NCI-H2171 (cell line): ENCODE measurements around the gene SLC16A12.
A peak's percentile ranks its signal among the peaks of the same experiment; 100 is the strongest.

Experiments used
- DNase-seq: peaks from one replicate; lab custom pipeline; 2025; lab: John Stamatoyannopoulos, UW

The SLC16A12 gene

DNA sequence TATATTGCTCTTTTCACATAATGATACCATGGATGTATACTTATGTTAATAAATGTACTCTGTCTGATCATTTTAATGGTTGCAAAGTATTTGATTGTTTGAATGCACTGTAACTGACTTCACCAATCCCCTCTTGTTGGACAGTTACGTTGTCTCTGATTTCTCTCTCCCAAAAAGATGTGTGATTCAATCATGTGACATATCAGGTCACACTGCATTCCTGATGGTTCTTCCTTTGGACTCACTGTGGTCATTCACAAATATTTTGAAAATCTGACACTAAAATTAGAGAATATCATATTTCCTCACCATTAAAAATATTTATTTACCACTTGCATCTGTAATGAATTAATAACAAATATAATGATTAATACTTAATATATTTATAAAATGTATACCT is 22.2 kb downstream of the SLC16A12 start:
- no peak for DNase-seq

DNA sequence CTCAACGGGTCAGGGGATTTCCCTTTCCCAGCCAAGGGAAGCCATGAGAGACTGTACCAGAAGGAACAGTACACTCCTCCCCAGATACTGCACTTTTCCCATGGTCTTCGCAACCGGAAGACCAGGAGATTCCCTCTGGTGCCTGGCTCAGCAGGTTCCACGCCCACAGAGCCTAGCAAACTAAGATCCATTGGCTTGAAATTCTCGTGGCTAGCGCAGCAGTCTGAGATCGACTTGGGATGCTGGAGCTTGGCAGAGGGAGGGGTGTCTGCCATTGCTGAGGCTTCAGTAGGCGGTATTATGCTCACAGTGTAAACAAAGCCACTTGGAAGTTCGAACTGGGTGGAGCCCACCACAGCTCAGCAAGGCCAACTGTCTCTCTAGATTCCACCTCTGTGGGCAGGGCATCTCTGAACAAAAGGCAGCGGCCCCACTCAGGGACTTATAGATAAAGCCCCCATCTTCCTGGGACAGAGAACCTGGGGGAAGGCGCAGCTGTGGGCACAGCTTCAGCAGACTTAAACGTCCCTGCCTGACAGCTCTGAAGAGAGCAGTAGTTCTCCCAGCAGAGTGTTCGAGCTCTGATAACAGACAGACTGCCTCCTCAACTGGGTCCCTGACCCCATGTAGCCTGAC is 29.6 kb downstream of the SLC16A12 start:
- no peak for DNase-seq

DNA sequence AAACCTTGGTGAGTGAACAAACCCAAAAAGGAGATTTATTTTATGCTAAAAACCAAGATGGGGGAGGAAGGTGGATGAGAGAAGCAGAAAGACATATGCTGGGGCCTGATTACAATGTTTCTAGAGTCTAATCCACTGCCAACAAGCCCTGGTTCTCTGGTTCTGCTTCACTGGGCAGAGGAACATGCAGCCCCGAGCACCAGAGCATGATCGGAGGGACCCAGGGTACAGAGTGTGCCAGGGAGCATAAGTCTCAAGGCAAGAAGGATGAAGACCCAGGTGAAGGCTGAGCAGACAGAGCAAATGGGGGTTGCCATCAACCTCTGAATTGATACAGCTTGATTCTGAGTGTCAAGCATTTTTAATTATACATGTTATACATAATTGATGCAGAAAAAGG is 30.7 kb downstream of the SLC16A12 start:
- no peak for DNase-seq

DNA sequence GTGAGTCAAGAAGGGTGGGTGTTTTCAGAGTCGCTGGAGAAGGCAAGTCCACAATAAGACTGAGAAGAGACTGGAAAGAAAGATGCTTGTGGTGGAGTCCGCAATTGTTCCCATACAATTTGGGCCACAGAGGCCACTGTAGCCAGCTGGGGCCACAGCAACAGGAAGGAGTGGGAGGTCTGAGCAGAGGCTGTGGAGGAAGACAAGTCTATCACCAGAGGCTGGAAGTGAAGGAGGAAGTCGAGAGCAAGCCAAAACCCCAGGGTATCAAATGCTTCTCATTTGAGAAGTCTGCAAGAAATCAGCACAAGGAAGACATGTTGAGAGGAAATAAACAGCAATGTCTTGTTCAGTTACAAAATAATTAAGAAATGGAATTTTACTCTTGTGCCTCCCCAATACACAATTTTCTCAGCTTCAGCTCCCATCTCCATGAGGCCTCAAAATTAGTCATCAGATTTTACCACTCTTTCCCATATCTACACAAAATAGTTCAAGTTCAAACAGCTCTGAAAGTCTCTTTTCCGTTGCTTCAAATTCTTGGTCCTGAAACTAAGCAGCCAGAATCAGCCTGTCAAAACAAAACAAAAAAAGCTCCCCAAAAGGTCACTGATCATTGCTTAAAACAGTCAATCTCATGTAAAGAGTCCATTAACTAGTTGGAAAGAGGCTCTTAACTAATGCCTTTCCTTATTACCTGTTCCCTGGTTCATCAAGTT is 31.6 kb downstream of the SLC16A12 start:
- DNase-seq: no peak

DNA sequence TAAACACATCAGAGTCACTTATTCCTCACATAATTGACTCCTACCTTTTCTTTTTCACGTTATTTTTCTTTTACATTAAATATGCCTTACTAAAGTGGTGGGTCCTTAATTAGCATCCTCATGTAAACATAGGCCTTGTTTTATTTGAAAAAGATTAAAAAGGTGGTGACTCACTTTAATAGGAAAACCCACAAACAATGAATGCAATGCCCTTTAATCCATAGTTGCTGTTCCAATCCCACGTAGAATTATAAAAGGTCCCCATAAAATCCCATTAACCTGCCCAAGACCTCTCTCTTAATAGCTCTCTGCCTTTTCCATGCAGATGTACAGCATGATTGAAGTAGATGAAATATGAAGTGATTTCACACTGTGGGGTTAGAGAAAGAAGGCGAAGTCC is 32.2 kb downstream of the SLC16A12 start:
- DNase-seq: no peak

DNA sequence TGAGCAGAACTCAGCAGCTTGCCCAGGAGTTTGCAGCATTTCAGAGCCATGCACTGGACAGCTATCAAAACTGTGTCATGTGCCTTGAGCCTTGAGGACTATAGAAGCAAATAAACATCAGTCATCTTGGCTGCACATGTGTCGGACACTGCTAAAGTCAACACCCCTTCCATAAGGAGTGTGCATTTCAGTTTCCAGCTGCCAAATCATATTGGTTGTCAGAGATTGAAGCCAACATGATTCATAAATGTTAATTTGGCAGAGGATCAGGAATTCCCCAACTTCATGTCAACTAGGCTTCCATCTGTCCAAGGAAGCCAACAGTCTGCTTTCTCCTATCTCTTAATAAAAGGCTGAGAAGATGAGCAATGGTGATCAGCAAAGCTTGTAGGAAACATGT is 32.8 kb downstream of the SLC16A12 start:
- DNase-seq: no peak

DNA sequence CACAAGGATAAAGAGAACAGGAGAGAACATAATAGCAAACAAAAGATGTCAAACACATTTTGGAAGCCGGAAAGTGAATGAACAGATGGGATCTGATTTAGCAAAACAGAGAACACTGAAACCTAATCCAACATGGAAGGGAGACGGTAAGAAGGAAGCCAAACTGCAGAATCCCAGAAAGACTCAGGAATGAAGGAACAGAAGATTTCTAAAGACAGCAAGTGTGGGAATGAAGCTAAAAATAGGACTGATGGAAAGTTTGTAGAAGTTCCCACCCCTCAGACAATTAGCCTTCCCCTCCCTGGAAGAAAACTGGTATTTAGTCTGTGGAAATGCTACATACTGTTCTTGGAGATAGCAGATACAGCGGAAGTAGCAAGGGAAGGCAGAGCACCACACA is 40.8 kb downstream of the SLC16A12 start:
- peak; percentile 18 for DNase-seq

DNA sequence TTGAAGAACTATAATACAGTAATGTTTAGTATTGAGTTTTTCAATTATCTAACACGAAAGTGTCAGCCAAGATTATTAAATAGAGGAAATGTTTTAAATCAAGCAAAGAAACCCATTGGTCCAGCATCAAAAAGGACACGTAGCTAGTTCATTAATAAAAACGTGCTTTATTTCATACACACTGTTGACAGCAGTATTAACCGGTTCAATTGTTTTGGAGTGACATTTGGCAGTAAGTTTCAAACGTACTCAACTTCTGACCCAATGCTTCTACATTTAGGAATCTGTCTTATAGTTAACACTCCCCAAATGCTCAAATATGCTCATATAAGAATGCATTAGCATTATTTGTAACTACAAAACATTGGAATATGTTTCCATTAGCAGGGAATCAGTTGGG is 41.3 kb downstream of the SLC16A12 start:
- DNase-seq: no peak

DNA sequence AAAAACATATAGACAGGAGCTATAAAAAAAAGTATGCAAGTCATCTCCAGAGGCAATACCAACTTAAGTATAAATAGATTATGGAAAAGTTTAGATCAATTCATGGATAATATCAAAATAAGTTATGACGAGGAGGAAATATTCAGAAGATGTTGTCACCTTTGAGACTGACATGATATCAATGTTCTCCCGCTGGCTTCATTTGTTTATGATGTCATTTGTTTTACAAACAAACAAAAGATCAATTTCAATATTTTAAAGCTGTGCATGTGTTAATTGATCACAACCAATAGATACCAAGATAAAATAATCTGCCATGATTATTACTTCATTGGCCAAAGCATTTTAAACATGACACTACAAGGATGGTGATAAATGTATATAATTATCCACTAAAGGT is 43.5 kb downstream of the SLC16A12 start:
- no peak for DNase-seq

DNA sequence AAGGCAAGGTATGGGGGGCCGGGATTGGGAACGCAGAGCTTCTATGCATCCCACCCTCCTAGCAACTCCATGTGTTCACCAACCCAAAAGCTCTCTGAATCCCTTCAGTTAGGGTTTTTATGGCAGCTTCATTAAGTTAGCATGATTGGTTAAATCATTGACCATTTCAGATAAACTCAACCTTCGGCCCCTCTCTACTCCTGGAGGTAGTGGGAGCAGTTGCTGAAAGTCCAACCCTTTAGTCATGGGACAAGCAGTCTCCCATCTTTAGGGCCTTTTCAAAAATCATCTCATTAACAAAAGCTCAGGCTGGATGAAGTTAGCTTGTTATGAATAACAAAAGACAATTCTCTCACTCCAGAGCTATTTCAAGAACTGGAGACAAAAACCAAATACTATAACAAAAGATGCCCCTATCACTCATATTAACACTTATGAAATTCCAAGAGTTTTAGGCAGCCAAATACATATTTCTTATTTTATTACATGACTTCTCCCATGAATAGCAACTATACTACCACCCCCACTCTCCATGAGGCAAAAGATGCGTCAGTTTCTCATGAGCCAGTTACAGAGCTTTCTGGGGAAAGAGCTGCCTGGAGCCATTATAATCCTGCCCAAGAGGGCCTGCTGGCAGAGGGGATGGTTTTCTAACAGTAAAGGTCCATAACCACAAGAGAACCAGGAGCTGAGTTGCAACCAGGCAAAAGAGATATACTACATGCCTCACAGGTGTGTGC is 44.6 kb downstream of the SLC16A12 start:
- DNase-seq: no peak

DNA sequence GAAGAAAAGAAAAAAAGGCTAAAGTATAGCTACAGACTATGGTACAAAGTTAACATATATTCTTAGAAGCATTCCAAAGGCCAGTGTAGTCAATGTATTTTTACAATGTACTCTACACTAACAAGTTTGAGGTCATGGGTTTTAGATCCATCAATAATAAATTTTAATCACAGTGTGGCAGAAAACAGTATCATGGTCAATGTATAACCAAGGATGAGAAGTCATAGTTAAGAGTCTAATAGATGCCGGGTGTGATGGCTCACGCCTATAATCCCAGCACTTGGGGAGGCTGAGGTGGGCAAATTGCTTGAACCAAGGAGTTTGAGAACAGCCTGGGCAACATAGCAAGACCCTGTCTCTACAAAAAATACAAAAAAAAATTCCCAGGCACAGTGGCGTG is 53.1 kb downstream of the SLC16A12 start:
- DNase-seq: no peak

DNA sequence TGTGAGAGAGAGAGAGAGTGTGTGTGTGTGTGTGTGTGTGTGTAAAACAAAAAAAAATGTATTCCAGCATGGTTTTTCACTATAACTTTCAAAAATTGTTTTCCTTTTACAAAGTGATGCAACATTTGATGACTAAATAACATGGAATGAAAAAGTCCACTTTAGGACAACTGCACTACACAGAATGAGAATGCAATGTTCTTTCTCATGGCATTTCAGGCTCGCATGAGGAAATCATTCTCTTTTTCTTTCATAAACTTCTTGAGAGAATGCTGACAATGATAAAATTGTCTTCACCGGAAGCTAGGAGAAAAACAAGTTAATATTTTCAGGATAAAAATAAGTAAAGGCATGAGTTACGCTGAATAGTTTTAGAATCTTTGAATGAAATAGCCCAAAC is 53.7 kb downstream of the SLC16A12 start:
- DNase-seq: no peak

DNA sequence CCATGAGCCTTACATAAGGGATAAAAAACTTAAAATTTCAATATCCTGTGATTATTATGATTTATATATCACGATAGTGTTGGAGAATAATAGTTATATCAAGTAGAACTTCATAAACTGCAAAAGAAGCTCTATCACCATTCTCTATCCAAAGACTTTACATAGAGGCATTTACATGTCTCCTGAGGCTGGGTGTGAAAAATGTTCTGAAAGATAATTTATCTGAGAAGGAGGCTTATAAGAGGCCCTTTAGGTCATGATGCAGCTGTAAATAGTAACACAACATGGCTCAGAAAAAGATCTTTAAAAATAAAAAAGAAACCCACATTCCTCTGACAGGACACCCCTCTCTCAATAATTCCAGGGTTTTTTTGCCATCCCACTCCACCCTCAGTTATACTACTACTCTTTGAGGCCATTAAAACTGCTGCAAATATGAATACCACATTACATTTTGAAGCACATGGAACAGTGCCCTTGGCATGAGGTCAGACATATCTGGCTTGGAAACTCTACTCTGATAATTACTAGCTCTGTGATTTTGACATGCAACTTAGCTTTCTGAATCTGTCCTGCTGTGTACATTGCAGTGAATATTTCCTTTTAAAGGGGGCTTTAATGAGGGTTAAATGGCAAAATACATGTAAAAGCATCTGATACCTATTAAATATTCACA is 55.5 kb downstream of the SLC16A12 start:
- no peak for DNase-seq

DNA sequence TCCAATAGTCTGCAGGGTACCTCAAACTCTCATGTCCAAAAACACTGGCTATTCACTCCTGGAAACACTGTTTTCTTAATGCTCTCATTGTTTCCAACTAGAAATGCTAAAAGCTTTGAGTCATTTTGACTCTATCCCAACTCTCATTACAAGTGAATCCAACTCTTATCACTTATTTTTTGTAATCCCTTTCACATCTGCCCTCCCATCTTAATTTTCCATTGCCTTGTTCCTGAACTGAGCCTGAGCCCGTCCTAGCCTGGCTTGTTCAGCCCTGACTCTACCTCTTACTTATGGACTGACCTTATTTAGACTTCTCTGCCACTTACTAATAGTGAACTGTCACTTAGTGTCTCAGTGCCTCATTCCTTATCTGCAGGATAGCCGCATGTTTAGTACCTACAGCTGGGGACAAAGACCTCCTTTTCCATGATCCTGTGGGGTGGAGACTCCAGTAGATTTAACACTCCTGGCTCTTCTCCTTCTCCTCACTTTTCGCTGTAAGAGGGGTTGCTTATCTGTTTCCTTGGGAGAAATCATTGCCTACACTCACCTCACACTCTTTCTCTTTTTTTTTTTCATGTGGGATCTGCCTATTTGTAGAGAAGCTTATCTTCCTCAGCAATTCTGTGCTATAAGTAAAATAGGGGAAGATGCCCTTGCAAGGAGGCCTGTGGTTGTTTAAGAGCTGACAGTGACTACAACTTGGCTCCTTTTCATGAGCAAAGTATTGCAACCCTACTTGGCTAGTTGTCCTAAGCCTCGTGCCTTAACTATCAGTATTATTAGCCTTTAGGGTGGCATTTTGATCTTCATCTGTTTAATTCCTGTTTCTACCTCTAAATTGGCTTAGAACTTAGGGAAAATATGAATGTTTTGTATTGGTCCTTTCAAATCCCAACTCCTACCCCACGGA is 56.4 kb downstream of the SLC16A12 start:
- no peak for DNase-seq

DNA sequence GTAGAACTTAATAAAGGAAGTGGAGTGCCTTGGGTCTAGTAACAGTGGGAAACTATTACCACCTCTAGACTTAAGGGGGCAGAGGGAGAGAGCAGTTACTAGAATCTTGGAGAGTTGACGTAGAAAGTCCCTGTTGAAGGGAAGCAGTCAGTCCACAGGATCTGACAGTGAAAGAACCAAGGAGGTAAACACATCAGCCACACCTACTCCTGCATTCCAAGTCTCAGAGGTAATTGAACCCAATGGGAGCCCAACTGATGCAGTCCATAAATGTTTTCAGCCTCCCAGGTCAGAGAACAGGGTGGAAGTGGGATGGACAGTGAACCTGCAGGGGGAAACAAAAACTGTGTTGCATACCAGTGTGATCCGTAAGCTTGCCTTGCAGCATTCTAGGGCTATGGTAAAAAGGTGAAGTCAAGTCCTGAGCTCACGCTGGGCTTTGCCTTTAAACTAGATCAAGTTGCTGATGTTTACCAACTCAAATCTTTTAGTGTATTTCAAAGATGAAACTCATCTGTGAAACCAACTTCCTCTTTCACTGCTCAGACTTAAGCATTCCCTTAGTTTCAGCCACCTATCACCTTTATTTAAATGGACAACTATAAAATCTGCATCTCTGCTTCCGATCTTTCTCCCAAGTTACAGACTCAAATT is 57.2 kb downstream of the SLC16A12 start:
- DNase-seq: no peak

DNA sequence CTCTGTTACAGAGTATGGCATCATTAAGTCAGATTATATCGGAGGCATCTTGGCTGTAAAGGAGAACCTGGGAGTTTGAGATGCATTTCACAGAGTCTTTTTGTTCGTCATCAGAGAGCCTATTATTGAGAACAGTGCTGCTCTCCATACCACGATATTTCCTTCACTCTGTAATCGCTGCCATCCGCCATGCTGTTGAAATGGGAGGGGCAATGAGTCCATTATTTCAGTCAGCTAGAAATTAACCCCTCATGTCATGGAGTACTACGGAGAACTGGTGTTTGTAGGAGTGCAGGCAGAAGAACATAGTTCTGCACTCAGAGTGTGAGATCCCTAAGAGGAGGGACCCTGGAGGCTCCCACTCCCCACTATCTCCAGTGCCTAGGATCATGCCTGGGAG is 59.2 kb downstream of the SLC16A12 start:
- DNase-seq: no peak

DNA sequence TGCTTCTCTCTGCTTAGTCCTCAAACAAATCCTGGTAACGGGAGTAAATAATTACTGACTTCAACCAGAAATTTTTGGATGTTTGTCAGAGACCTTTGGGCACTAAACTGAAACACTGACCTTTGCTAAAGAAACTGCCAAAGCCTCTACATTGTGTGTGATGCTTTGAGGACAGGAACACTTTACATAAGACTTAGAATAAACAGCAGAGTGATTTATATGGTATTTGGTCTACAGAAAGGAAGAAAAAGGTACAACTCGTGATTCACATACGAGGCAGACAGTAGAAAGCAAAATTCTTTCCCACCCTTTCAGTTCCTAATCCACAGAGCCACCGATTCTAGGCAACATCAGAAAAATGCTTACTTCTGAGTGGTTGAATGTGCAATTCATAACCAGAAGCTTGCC is 59.8 kb downstream of the SLC16A12 start:
- no peak for DNase-seq

DNA sequence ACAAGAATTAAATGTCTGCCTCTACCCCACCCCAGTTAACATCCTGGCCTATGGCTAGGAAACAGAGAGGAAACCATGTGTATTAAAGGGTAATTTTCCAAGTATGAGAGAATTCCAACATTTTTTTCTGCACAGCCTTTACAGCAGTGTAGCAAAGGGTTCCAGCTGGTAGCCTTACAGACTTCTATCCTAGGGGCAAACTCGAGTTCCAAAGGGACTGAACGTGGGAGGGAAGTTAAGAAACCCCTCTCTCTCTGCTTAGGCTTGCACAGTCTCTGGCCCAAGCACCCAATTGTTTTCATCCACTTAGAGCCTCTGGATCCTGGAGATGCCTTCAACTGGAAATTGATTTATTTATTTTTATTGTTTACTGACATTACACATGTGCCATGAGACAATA is 60.3 kb downstream of the SLC16A12 start:
- no peak for DNase-seq

DNA sequence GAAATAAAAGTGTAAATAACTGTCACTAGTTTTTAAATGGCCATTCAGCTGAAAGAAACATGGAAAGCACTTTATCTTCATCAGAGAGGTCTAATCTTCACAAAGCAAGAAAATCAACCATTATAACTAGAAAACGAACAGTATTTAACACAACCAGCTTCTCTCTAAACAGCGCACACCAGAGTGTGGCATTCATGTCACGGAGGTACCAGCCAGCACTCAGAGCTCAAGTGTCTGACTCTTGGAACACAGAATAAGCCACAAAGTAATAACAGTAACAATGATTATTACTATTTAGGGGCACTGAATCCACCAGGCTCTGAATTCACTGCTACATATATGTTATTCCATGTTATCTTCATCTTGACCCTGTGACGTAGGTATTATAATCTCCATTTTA is 60.9 kb downstream of the SLC16A12 start:
- DNase-seq: no peak

DNA sequence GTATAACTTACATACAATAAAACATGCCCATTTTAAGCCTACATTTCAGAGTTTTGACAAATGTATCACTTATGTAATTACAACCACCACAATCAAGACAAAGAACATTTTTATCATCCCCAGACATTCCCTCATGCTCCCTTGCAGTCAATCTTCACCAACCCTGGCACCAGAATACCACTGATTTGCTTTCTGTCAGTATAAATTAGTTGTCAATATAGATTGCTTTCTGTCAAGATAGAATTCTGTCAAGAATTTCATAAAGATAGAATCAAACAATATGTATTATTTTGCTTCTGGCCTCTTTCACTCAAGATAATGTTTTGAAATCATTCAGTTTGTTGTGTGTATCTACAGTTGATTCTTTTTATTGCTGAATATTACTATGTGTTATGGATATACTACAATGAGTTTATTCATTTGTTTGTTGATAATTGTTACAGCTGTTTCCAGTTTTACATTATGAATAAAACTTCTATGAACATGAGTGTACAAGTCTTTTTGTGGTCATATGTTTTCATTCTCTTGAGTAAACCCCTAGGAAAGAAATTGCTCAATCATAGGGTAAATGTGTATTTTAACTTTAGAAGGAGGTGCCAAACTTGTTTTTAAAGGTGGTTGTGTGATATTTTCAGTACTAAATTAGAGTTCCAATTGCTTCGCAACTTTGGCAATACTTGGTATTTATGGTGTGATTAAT is 64.1 kb downstream of the SLC16A12 start:
- DNase-seq: no peak

DNA sequence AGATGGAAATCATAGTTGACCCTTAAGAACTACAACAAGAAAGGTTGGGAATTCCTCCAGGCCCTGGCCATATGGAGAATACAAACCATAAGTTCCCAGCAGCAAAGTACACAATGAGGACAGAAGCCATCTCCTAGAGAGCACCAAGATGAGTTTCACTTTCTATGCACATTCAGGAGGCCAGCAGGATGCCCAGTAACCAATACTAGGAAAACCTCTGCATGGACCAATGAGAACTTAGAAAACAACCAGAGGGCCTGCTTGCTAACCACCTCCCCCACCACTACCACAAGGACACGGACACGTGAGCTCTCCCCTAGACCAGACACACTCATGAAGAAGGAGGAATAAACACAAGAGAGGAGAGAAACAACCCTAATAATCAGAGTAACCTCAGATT is 64.8 kb downstream of the SLC16A12 start:
- DNase-seq: no peak
